ENCODE results near the gene KLHL7.

KLHL7 gene

GRCh38 chr7:23105644-23106056 is at the start of gene KLHL7:
Gene KLHL7 (plus strand): TSS chr7:23105785. CDS start chr7:23106027, 242 bp downstream.
- H3K4me3 ChIP-seq (ENCODE audit: low read depth, low read length), result peak within 1 kb of the TSS; percentile 97
- no peaks in the 10 kb centered on the region for H3K27me3 ChIP-seq (ENCODE audit: control insufficient read depth, insufficient read depth, low read length)
- H3K9ac ChIP-seq (ENCODE audit: low read length), result peak within 1 kb of the TSS; percentile 89
- peaks cover 13% of the 10 kb centered on the region for H3K4me1 ChIP-seq (ENCODE audit: control insufficient read depth, insufficient read depth, low read length)
- H3K27ac ChIP-seq (ENCODE audit: low read depth, low read length), result peak within 1 kb of the TSS; percentile 85
- peaks cover 4% of the 10 kb centered on the region; the same call in 1 of the 2 replicates for H3K9me3 ChIP-seq (ENCODE audit: control insufficient read depth, insufficient read depth, low read depth, low read length)
- no peaks in the 10 kb centered on the region for H3K36me3 ChIP-seq (ENCODE audit: control insufficient read depth, insufficient read depth, low read length)

DNA sequence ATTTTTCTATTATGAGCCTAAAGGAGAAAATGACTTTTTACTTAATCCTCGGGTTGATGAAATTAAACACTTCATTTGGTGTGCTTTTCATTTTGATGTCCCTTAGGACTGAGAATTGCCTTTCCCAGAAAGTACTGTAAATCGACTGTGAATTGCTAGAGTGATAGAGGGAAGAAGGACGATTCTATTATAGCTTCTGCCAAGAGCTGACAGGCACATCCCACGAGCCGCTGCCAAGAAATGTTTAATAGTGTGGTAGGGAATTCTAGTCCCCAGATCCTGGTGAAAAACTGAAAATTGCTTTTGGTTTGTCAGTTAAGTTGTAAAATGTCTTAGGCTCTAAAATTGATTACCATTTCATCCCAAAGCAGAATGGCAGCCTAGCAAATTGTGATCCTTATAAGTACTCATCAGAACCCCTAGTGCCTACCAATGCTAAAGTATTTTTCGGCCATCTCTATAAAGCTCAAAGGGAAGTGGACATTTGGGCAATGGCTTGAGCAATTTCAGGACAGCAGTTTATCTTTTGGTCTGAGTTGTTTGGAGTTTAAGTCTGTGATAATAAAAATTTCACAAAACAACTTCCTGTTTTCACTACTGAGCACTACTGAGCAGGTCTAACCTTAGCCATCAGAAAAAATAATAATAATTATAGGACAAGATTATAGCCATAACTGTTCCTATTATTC is 47.0 kb upstream of the KLHL7 start:
- Histone ChIP-seq H3K27me3 (ENCODE audit: control insufficient read depth, insufficient read depth, low read length) (no peaks in the 10 kb centered on the region), H3K4me1 (ENCODE audit: control insufficient read depth, insufficient read depth, low read length) (peaks cover 2% of the 10 kb centered on the region; the same call in 1 of the 2 replicates), H3K9ac (ENCODE audit: low read length) (no peak overlapping the region), H3K9me3 (ENCODE audit: control insufficient read depth, insufficient read depth, low read depth, low read length) (no peaks in the 10 kb centered on the region), H3K36me3 (ENCODE audit: control insufficient read depth, insufficient read depth, low read length) (no peaks in the 10 kb centered on the region), H3K27ac (ENCODE audit: low read depth, low read length) (no peak overlapping the region), H3K4me3 (ENCODE audit: low read depth, low read length) (no peak overlapping the region)

DNA sequence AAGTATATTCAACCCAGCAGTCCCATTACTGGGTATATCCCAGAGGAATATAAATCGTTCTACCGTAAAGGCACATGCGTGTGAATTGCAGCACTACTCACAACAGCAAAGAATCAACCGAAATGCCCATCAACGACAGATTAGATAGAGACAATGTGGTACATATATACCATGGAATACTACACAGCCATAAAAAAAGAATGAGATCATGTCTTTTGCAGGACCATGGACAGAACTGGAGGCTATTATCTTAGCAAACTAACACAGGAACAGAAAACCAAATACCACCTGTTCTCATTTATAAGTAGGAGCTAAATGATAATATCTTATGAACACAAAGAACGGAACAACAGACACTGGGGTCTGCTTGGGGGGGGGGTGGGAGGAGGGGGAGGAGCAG is 44.3 kb upstream of the KLHL7 start:
- H3K4me1 ChIP-seq (ENCODE audit: control insufficient read depth, insufficient read depth, low read length), result peaks cover 2% of the 10 kb centered on the region; the same call in 1 of the 2 replicates
- H3K9ac ChIP-seq (ENCODE audit: low read length), result no peak overlapping the region
- H3K9me3 ChIP-seq (ENCODE audit: control insufficient read depth, insufficient read depth, low read depth, low read length), result no peaks in the 10 kb centered on the region

DNA sequence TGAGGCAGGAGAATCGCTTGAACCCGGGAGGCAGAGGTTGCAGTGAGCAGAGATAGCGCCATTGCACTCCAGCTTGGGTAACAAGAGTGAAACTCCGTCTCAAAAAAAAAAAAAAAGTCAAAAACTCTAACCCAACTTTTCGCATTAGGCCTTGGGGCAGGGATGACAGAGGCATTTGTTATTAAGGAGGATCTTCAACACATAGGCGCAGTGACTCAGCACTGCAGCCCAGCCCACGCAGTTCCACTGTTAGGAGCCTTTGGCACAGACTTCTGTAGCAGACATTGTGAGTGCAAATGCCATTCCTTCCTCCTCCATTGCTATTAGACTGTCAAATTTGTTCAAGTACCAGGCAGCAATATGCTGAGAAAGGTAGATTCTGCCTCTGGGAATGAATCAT is 43.1 kb upstream of the KLHL7 start:
- Histone ChIP-seq H3K4me3 (ENCODE audit: low read depth, low read length) (no peak overlapping the region), H3K9ac (ENCODE audit: low read length) (no peak overlapping the region), H3K36me3 (ENCODE audit: control insufficient read depth, insufficient read depth, low read length) (no peaks in the 10 kb centered on the region), H3K27ac (ENCODE audit: low read depth, low read length) (no peak overlapping the region), H3K27me3 (ENCODE audit: control insufficient read depth, insufficient read depth, low read length) (no peaks in the 10 kb centered on the region), H3K9me3 (ENCODE audit: control insufficient read depth, insufficient read depth, low read depth, low read length) (no peaks in the 10 kb centered on the region), H3K4me1 (ENCODE audit: control insufficient read depth, insufficient read depth, low read length) (peaks cover 9% of the 10 kb centered on the region)

More for the DNA sequence above, 44.3 kb upstream of the KLHL7 start:
- no peak overlapping the region for H3K27ac ChIP-seq (ENCODE audit: low read depth, low read length)
- no peaks in the 10 kb centered on the region for H3K36me3 ChIP-seq (ENCODE audit: control insufficient read depth, insufficient read depth, low read length)
- no peaks in the 10 kb centered on the region for H3K27me3 ChIP-seq (ENCODE audit: control insufficient read depth, insufficient read depth, low read length)
- H3K4me3 ChIP-seq (ENCODE audit: low read depth, low read length), result no peak overlapping the region

GRCh38 chr7:23065974-23066373 is 39.6 kb upstream of the KLHL7 start:
- no peaks in the 10 kb centered on the region for H3K9me3 ChIP-seq (ENCODE audit: control insufficient read depth, insufficient read depth, low read depth, low read length)
- no peak overlapping the region for H3K27ac ChIP-seq (ENCODE audit: low read depth, low read length)
- no peak overlapping the region for H3K4me3 ChIP-seq (ENCODE audit: low read depth, low read length)
- H3K27me3 ChIP-seq (ENCODE audit: control insufficient read depth, insufficient read depth, low read length), result no peaks in the 10 kb centered on the region
- H3K4me1 ChIP-seq (ENCODE audit: control insufficient read depth, insufficient read depth, low read length), result peaks cover 12% of the 10 kb centered on the region
- H3K9ac ChIP-seq (ENCODE audit: low read length), result no peak overlapping the region
- H3K36me3 ChIP-seq (ENCODE audit: control insufficient read depth, insufficient read depth, low read length), result no peaks in the 10 kb centered on the region

GRCh38 chr7:23067271-23067670 is 38.3 kb upstream of the KLHL7 start:
- Histone ChIP-seq H3K4me1 (ENCODE audit: control insufficient read depth, insufficient read depth, low read length) (peaks cover 17% of the 10 kb centered on the region), H3K36me3 (ENCODE audit: control insufficient read depth, insufficient read depth, low read length) (no peaks in the 10 kb centered on the region), H3K9me3 (ENCODE audit: control insufficient read depth, insufficient read depth, low read depth, low read length) (no peaks in the 10 kb centered on the region), H3K27ac (ENCODE audit: low read depth, low read length) (no peak overlapping the region), H3K4me3 (ENCODE audit: low read depth, low read length) (no peak overlapping the region), H3K9ac (ENCODE audit: low read length) (no peak overlapping the region), H3K27me3 (ENCODE audit: control insufficient read depth, insufficient read depth, low read length) (no peaks in the 10 kb centered on the region)

DNA sequence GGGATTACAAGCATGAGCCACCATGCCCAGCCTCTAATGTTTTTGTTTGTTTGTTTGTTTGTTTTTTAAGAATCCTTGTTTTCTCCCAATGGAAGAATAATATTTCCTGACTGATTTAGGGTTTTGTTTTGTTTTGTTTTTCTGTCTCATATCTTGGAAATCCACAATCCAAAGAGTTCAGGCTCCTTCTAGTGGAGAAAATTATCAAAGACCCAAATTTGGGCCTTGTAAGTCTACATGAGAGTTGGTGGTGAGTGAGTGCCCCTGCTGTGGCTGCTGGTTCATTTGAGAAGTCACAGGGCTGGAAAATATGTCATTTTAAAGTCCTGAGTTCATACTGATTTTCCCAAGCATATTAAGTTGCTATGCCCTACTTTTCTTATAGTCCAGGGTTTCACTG is 33.5 kb upstream of the KLHL7 start:
- Histone ChIP-seq H3K9me3 (ENCODE audit: control insufficient read depth, insufficient read depth, low read depth, low read length) (no peaks in the 10 kb centered on the region), H3K4me1 (ENCODE audit: control insufficient read depth, insufficient read depth, low read length) (peaks cover 24% of the 10 kb centered on the region), H3K9ac (ENCODE audit: low read length) (no peak overlapping the region), H3K4me3 (ENCODE audit: low read depth, low read length) (no peak overlapping the region), H3K36me3 (ENCODE audit: control insufficient read depth, insufficient read depth, low read length) (no peaks in the 10 kb centered on the region), H3K27me3 (ENCODE audit: control insufficient read depth, insufficient read depth, low read length) (no peaks in the 10 kb centered on the region), H3K27ac (ENCODE audit: low read depth, low read length) (no peak overlapping the region)

- Histone ChIP-seq H3K9me3 (ENCODE audit: control insufficient read depth, insufficient read depth, low read depth, low read length) (no peaks in the 10 kb centered on the region), H3K27me3 (ENCODE audit: control insufficient read depth, insufficient read depth, low read length) (no peaks in the 10 kb centered on the region), H3K4me3 (ENCODE audit: low read depth, low read length) (no peak overlapping the region), H3K9ac (ENCODE audit: low read length) (no peak overlapping the region), H3K4me1 (ENCODE audit: control insufficient read depth, insufficient read depth, low read length) (peaks cover 23% of the 10 kb centered on the region; the same call in 1 of the 2 replicates), H3K36me3 (ENCODE audit: control insufficient read depth, insufficient read depth, low read length) (no peaks in the 10 kb centered on the region), H3K27ac (ENCODE audit: low read depth, low read length) (no peak overlapping the region)
Observed at GRCh38 chr7:23072922-23073321, 32.7 kb upstream of the KLHL7 start.

GRCh38 chr7:23074443-23075261 is 30.9 kb upstream of the KLHL7 start:
- Histone ChIP-seq H3K4me1 (ENCODE audit: control insufficient read depth, insufficient read depth, low read length) (peaks cover 23% of the 10 kb centered on the region; the same call in 1 of the 2 replicates), H3K36me3 (ENCODE audit: control insufficient read depth, insufficient read depth, low read length) (no peaks in the 10 kb centered on the region), H3K9ac (ENCODE audit: low read length) (no peak overlapping the region), H3K27ac (ENCODE audit: low read depth, low read length) (no peak overlapping the region), H3K27me3 (ENCODE audit: control insufficient read depth, insufficient read depth, low read length) (no peaks in the 10 kb centered on the region), H3K9me3 (ENCODE audit: control insufficient read depth, insufficient read depth, low read depth, low read length) (no peaks in the 10 kb centered on the region), H3K4me3 (ENCODE audit: low read depth, low read length) (no peak overlapping the region)

- H3K9me3 ChIP-seq (ENCODE audit: control insufficient read depth, insufficient read depth, low read depth, low read length), result no peaks in the 10 kb centered on the region
- H3K27ac ChIP-seq (ENCODE audit: low read depth, low read length), result no peak overlapping the region
- H3K4me3 ChIP-seq (ENCODE audit: low read depth, low read length), result no peak overlapping the region
- peaks cover 26% of the 10 kb centered on the region for H3K4me1 ChIP-seq (ENCODE audit: control insufficient read depth, insufficient read depth, low read length)
- H3K36me3 ChIP-seq (ENCODE audit: control insufficient read depth, insufficient read depth, low read length), result no peaks in the 10 kb centered on the region
- no peaks in the 10 kb centered on the region for H3K27me3 ChIP-seq (ENCODE audit: control insufficient read depth, insufficient read depth, low read length)
- no peak overlapping the region for H3K9ac ChIP-seq (ENCODE audit: low read length)
Observed at GRCh38 chr7:23075571-23075970, 30.0 kb upstream of the KLHL7 start.

DNA sequence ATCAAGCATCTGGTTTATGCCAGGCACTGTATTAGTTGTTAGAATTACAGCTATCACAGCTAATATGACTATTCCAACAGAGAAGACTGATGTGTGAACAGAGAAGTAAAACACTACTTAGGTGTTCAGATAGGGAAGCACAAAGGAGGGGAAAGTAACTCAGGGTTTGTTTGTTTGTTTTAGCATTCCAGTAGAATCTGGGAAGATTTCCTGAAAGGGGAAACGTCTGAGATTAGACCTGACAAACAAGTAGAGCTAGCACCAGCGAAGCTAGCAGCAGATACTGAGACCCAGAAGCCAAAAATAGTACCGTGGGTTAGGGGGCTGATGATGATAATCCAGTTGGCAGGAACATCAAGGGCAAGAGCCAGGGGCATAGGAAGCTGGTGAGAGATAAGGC is 28.8 kb upstream of the KLHL7 start:
- Histone ChIP-seq H3K9ac (ENCODE audit: low read length) (no peak overlapping the region), H3K4me3 (ENCODE audit: low read depth, low read length) (no peak overlapping the region), H3K27me3 (ENCODE audit: control insufficient read depth, insufficient read depth, low read length) (no peaks in the 10 kb centered on the region), H3K36me3 (ENCODE audit: control insufficient read depth, insufficient read depth, low read length) (no peaks in the 10 kb centered on the region), H3K4me1 (ENCODE audit: control insufficient read depth, insufficient read depth, low read length) (peaks cover 30% of the 10 kb centered on the region), H3K9me3 (ENCODE audit: control insufficient read depth, insufficient read depth, low read depth, low read length) (no peaks in the 10 kb centered on the region), H3K27ac (ENCODE audit: low read depth, low read length) (no peak overlapping the region)

Measured in HUES6 (cell line).